ENCODE measurements around the gene VWA8. TPM values are rescaled to one million over a fixed set of nuclear protein-coding genes. Genes with fewer than 3 reads are reported as not detected.

The VWA8 gene
- polyA plus RNA-seq, 1 donor from 2014 or later: 3.7 TPM

DNA sequence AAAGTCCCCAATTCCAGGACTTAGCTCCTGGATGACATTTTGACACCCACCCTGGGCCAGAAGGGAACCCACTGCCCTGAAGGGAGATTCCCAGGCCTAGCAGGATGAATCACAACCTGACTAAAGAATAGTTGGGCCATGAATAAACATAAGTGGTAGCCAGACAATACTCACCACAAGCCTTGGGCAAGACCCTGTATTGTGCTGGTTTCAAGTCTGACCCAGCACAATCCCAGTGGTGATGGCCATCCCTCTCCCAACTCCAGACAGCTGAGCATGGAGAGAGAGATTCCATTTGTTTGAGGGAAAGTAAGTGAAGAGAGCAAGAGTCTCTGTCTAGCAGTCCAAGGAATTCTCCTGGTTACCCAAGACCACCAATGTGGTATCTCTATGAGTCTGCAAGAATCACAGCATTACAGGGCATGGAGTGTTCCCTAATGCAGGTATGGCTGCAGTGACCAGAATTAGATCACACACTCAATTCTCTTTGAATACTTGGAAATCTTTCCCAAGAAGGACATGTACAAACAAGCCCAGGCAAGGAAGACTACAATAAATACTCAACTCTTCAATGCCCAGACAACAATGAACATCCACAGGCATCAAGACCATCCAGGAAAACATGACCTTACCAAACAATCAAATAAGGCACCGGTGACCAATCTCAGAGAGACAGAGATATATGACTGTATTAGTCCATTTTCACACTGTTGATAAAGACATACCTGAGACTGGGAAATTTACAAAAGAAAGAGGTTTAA is 158.0 kb downstream of the VWA8 start:
- Mint-ChIP-seq H3K36me3 (peaks cover 32% of the 10 kb centered on the region), H3K27me3 (no peaks in the 10 kb centered on the region), H3K4me3 (peak overlapping the region in 1 of 4 donors; percentile 47), H3K9me3 (peaks cover 4 to 11% (median 4%) of the 10 kb centered on the region in 3 donors), H3K27ac (no peak overlapping the region), H3K4me1 (peaks cover 0 to 4% (median 0%) of the 10 kb centered on the region in 3 donors)

DNA sequence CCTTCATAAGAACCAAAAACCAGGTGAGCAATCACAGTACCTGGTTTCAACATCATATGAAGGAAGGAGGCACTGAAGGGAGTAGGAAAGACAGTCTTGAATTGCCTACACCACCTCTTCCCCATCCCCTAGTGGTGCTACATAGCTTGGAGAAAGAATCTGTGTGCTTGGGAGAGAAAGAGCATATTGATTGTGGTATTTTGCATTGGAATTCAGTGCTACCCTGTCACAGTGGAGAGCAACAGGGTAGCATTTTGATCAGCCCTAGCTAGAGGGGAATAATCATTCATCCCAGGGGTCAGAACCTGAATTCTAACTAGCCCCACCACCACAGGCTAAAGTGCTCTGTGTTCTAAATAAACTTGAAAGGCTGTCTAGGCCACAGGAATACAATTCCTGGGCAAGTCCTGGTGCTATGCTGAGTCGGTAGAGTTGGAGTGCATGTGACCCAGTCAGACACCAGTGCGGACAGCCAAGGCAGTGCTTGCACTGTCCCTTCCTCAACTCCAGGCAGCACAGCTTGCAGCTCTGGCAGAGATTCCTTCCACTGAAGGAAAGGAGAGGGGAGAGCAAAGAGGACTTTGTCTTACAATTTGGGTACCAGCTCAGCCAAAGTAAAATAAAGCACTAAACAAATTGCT is 158.7 kb downstream of the VWA8 start:
- Mint-ChIP-seq H3K4me1 (peaks cover 0 to 4% (median 0%) of the 10 kb centered on the region in 3 donors), H3K27ac (no peak overlapping the region), H3K4me3 (no peak overlapping the region), H3K36me3 (peaks cover 27% of the 10 kb centered on the region), H3K27me3 (no peaks in the 10 kb centered on the region), H3K9me3 (peaks cover 4 to 11% (median 4%) of the 10 kb centered on the region in 3 donors)

DNA sequence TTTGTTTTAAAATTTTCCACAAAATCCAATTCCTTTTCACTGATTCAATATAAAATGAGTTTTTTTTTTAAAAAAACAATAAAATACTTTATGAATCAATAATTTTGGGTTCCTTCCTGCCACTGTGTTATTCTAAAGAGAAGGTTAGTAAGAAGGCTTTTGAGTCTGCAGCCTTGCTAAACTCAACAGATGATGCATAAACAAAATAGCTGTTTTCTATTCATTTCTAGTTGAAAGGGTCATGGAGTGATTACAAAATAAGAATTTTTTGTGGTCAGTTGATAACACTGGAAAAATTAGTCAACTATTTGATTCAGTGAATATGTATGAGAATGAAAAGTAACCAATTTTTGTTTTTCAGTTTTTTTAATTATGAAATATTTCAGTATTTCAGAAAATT is 169.9 kb downstream of the VWA8 start:
- Mint-ChIP-seq H3K27me3 (no peaks in the 10 kb centered on the region), H3K27ac (no peak overlapping the region), H3K9me3 (no peaks in the 10 kb centered on the region), H3K36me3 (peaks cover 7% of the 10 kb centered on the region), H3K4me1 (peaks cover 0 to 2% (median 0%) of the 10 kb centered on the region in 3 donors), H3K4me3 (no peak overlapping the region)

- H3K4me1 Mint-ChIP-seq: no peaks in the 10 kb centered on the region
- no peak overlapping the region for H3K4me3 Mint-ChIP-seq
- H3K36me3 Mint-ChIP-seq: peaks cover 3% of the 10 kb centered on the region
- H3K27me3 Mint-ChIP-seq: no peaks in the 10 kb centered on the region
- no peak overlapping the region for H3K27ac Mint-ChIP-seq
- no peaks in the 10 kb centered on the region for H3K9me3 Mint-ChIP-seq
Measured at GRCh38 chr13:41788552-41788951, 172.4 kb downstream of the VWA8 start.

GRCh38 chr13:41785402-41786172 is 175.3 kb downstream of the VWA8 start:
- no peak overlapping the region for H3K4me3 Mint-ChIP-seq
- no peaks in the 10 kb centered on the region for H3K9me3 Mint-ChIP-seq
- no peaks in the 10 kb centered on the region for H3K4me1 Mint-ChIP-seq
- H3K27me3 Mint-ChIP-seq: no peaks in the 10 kb centered on the region
- peaks cover 1% of the 10 kb centered on the region for H3K36me3 Mint-ChIP-seq
- H3K27ac Mint-ChIP-seq: no peak overlapping the region

DNA sequence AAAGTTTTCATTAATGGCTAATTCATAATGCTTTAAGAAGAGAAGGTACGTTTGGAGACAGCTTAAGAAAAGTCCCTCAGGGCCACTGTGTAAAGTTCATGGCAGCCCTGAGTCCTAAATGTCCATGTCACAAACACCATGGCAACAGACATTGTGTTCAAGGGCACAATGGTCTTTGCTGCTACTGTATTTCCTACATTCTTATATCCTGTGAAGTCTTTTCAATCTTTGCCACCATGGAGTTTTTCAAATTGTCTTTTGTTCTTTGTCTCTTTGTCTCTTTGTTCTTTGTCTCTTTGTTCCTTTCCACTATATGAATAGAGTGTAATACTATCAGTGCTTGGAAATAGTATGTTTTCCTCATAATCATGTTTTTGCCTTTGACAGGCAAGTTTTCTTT is 178.8 kb downstream of the VWA8 start:
- Mint-ChIP-seq H3K4me3 (no peak overlapping the region), H3K4me1 (no peaks in the 10 kb centered on the region), H3K27ac (no peak overlapping the region)

DNA sequence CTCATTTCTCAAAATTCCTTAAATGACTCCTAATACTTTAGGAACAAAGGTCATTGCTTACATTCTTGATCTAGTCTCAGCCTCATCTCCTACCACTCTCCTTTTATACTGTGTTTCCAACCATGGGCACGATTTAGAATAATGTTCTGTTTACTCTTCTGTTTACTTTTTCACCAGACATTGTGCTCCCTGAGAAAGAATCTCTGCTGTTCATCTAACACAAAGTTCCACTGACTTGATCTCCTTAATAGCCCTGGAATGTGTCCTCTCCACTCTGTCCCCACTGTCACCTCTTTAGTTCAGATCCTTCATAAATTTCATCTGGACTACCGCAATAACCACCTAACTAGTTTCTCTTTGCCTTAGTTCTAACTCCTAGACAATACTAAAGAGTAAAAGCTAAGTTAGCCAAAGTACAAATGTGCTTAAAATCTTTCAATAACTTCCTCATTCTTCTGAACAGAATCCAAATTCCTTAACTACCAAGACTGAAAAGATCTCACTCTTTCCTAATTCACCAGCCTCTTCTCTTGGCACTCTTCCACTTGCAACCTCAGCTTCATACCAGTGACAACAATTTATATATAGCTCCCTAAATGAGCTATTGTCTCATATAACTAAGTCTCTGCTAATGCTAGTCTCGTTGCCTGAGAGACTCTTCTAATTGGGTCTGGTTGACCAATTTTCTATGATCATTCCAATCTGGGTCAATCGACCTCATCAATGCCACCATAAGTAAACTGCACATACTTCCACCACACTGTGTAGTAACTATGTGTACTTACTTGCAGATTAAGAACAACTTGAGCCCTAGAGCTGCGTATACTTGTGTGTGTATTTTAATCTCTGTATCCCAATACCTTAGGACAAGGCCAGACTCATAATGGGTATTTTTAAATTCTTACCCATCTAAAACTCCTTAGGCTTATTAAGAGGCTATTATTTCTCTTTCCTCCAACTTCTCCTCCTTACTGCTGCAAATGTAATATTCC is 179.9 kb downstream of the VWA8 start:
- H3K4me3 Mint-ChIP-seq: no peak overlapping the region
- no peaks in the 10 kb centered on the region for H3K27me3 Mint-ChIP-seq
- no peaks in the 10 kb centered on the region for H3K36me3 Mint-ChIP-seq
- no peak overlapping the region for H3K27ac Mint-ChIP-seq
- no peaks in the 10 kb centered on the region for H3K4me1 Mint-ChIP-seq
- no peaks in the 10 kb centered on the region for H3K9me3 Mint-ChIP-seq

More for the DNA sequence above, 178.8 kb downstream of the VWA8 start:
- peaks cover 1% of the 10 kb centered on the region for H3K36me3 Mint-ChIP-seq
- no peaks in the 10 kb centered on the region for H3K27me3 Mint-ChIP-seq
- H3K9me3 Mint-ChIP-seq: no peaks in the 10 kb centered on the region

DNA sequence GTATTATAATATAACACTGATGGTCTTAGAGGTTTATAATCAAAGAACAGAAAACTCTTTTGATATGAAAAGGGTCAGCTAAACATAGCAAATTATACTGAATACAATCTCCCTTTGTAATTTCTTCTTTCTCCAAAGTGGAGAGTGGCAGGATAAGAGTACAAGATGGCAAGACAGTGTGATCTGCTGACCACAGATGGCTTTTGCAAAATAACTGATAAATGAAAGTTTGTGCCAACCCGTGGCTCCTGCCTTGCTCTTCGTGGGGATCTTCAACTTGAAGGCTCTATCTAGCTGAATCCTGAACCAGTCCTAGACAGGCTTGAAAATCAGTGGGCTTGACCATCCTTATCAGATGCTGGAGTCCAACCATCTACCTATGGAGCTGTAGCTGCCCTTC is 185.7 kb downstream of the VWA8 start:
- Mint-ChIP-seq H3K4me3 (no peak overlapping the region), H3K36me3 (peaks cover 7% of the 10 kb centered on the region), H3K9me3 (no peaks in the 10 kb centered on the region), H3K27me3 (no peaks in the 10 kb centered on the region), H3K4me1 (no peaks in the 10 kb centered on the region), H3K27ac (no peak overlapping the region)

- peaks cover 10% of the 10 kb centered on the region for H3K36me3 Mint-ChIP-seq
- H3K4me3 Mint-ChIP-seq: no peak overlapping the region
- no peaks in the 10 kb centered on the region for H3K4me1 Mint-ChIP-seq
- H3K27me3 Mint-ChIP-seq: no peaks in the 10 kb centered on the region
- H3K9me3 Mint-ChIP-seq: no peaks in the 10 kb centered on the region
- no peak overlapping the region for H3K27ac Mint-ChIP-seq
Measured at GRCh38 chr13:41774605-41775218, 186.2 kb downstream of the VWA8 start.

GRCh38 chr13:41767801-41768200 is 193.1 kb downstream of the VWA8 start:
- Mint-ChIP-seq H3K36me3 (peaks cover 8% of the 10 kb centered on the region), H3K4me1 (no peaks in the 10 kb centered on the region), H3K27me3 (no peaks in the 10 kb centered on the region), H3K9me3 (no peaks in the 10 kb centered on the region), H3K27ac (no peak overlapping the region), H3K4me3 (no peak overlapping the region)

DNA sequence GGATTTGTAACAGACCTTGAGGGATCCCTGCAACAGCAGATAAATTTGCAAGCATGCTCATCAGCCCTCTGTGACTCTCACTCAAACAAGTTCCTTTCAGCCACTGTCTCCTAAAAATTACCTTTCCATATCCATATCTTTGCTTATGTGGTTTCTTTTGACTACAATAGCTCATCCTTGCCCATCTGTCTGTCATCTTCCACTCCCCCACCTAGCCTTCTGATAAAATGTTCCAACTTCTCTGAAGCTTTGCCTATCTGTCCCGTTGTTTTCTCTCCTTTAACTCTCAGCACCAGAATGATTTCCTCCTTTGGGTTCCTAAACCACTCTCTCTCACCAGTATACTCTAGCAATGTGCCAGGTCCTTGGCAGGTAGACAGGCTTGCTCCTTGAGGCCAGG is 194.5 kb downstream of the VWA8 start:
- Mint-ChIP-seq H3K4me1 (no peaks in the 10 kb centered on the region), H3K27me3 (no peaks in the 10 kb centered on the region), H3K27ac (no peak overlapping the region), H3K4me3 (no peak overlapping the region), H3K9me3 (no peaks in the 10 kb centered on the region), H3K36me3 (peaks cover 8% of the 10 kb centered on the region)

- no peaks in the 10 kb centered on the region for H3K27me3 Mint-ChIP-seq
- H3K36me3 Mint-ChIP-seq: peaks cover 8% of the 10 kb centered on the region
- H3K4me3 Mint-ChIP-seq: no peak overlapping the region
- no peaks in the 10 kb centered on the region for H3K4me1 Mint-ChIP-seq
- H3K27ac Mint-ChIP-seq: no peak overlapping the region
- H3K9me3 Mint-ChIP-seq: no peaks in the 10 kb centered on the region
Measured at GRCh38 chr13:41765813-41766212, 195.1 kb downstream of the VWA8 start.

DNA sequence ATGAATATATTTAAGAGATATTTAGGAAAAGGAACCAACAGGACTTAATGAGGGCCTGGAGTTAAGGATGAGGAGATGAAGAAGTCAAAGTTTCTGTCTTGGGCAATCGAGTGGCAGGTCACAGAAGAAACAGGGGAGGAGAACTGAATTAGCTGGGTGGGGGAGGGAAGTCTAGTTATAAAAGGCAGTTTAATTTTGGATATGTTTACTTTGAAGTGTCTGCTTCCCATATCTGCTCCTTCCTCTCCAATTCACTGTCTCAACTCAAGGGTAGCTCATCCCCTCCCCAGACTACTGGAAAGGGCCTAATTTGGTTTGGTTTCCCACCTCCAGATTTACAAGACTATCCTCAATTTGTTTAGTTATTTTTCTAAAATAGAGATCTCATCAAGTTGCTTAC is 195.9 kb downstream of the VWA8 start:
- Mint-ChIP-seq H3K4me1 (no peaks in the 10 kb centered on the region), H3K36me3 (peaks cover 10% of the 10 kb centered on the region), H3K27ac (no peak overlapping the region), H3K9me3 (no peaks in the 10 kb centered on the region), H3K4me3 (no peak overlapping the region), H3K27me3 (no peaks in the 10 kb centered on the region)

GRCh38 chr13:41764558-41764957 is 196.4 kb downstream of the VWA8 start:
- Mint-ChIP-seq H3K27ac (no peak overlapping the region), H3K27me3 (no peaks in the 10 kb centered on the region), H3K4me1 (no peaks in the 10 kb centered on the region), H3K9me3 (no peaks in the 10 kb centered on the region), H3K36me3 (peaks cover 7% of the 10 kb centered on the region), H3K4me3 (no peak overlapping the region)

Data from IgD-negative memory B cell (primary cell).